ENCODE measurements around the gene TBL3.

Gene TBL3

DNA sequence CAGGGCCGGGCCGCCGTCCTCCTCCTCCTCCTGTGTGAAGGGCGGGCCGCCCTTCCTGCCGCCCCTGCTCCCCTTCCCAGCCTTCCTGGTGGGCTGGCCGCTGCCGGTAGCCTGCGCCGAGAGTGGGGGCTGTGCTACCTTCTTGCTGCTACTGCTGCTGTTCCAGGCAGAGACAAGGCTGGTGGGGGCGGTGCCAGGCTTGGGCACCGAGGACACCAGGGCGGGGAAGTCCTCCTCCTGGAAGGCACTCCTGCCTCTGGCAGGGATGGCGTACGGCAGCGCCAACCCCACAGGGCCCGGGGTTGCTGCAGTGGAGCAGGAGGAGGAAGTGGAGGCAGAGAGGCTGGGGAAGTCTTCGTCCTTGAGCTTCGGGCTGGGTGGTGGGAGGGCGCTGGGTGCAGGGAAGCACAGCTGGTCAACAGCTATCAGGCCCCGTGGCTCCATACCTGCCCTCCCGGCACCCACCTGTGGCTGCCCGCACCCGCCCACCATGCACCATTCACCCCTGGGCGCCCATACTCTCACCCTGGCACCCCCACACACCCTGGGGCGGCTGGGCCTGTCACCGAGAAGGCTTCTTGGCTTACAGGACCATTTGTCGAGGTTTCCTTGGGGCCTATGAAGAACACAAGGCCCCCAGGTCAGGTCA, 28.1 kb downstream of the TBL3 start:
- no peak for DNase-seq
- TF ChIP-seq GATA1 (IDR thresholded peaks at IDR 0.05; ENCODE audit: low read depth, low read length) (no peak), POLR2A (IDR thresholded peaks at IDR 0.05; ENCODE audit: low read length) (no peak)

DNA sequence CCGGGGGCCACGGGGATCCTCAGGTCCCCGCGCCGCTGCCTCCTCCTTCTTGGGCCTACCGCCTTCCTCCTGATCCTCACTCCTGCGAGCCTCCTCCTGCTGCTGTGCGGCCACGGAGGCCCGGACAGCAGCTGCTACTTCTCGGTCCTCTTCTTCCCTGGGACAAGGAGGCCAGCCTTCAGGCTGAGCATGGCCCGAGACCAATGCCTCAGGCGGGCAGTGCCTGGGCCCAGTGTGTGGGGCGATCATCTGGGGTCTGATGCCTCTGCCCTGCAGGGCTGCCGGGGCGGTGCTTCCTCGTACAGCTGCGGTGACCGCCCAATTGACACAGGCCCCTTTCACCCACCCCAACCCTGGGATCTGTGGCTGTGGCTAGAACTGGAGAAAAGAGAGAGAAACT, 29.2 kb downstream of the TBL3 start:
- TF ChIP-seq POLR2A (IDR thresholded peaks at IDR 0.05; ENCODE audit: low read length) (no peak), GATA1 (IDR thresholded peaks at IDR 0.05; ENCODE audit: low read depth, low read length) (no peak)
- DNase-seq, result no peak

DNA sequence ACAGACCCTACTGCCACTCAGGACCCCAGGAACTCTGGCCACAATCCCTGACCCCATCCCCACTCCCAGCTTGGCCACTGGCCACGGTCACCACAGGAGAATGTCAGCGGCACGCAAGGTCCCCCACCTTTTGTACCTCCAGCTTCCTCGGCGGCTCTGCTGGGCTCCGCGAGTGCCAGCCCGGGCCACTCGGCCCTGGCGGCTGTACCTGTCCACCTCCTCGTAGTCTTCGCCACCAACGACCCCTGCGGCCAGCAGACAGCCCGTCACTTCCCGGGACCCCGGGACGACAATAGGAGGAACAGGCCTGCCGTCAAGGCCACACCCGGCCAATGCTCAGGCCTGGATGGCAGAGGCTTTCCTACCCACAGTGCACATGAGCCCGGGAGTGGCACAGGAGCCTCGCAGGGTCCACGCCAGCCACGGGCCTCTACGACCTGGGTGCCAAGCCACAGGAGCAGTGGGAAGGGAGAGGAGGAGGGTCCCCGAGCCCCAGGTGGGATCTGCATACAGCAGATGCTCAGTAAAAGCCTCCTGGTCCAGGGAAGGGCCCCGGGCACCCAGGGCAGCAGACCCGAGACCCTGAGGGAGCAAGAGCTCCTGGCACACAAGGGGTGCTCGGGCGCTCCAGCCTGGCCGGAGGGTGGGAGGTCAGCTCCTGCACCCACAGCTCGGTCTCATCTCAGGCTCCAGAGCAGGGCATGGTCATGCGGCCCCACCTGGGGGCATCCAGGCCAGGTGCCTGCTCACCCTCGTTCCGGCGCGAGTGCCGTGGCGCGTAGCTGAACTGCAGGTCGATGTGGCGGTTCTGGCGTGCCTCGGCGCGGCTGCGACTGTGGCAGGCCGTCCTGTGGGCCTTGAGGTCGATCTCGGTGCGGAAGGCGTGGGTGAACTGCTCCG, 29.9 kb downstream of the TBL3 start:
- TF ChIP-seq GATA1 (IDR thresholded peaks at IDR 0.05; ENCODE audit: low read depth, low read length), result no peak
- no peak for DNase-seq

DNA sequence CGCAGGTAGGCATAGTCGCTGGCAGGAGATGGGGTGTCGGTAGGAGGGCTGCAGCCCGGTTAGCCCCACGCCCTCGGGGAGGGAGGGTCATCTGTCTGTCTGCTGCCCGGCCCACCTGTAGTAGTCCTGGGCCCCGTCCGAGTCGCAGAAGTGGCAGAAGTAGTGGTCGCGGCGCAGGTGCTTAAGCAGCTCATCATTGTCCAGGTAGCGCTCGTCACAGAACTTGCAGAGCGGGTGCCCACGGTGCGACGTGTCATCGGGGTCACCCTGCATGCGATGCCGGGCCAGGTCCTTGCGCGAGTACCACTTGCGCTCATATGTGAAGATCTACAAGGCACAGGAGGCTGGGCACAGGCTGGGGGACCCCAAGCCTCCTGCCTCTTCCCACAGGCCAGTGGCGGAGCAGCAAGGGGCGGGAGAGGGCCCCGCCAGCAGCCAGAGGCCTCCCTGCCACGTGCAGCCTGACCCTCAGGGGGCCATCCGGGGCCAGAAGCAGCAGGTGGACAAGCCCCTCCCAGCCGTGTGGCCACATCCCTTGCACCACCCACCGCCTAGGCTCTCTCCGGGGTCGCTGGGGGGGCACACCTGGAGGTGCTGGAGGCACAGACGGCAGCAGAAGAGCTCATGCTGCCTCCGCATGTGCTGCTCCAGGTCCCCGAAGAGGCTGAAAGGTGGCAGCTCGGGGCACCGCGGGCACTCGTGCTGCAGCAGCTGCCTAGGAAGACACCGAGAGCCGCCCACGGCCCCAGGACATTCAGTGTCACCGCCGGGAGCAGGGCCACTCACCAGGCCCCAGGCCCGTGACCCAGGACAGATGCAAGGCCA, 30.8 kb downstream of the TBL3 start:
- TF ChIP-seq GATA1 (IDR thresholded peaks at IDR 0.05; ENCODE audit: low read depth, low read length) (no peak), POLR2A (IDR thresholded peaks at IDR 0.05; ENCODE audit: low read length) (no peak)
- no peak for DNase-seq

DNA sequence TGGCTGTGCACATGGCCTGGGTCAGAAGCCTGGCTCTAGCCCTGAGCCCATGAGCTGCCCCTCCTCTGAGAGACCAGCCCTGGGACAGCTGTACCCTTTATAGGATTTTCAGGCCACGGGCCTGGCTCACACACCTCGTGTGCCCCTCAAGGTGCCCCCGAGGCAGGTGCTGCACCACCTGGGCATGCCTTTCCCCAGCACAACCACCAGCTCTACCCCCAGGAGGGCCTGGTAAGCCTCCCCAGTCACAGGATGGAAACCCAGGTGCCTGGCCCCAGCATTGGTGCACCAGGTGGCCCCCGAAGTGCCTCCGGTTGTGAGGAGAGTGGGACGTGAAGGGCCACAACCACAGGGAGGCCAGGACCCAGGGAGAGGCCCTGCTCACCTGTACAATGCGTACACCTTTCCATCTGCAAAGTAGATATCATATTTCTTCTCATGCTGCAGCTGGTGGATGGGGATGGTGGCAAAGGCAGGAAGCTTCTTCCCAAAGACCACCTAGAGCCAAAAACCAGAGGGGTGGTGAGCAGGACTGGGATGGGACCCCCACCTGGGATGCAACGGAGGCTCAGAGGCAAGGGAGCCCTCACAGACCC, 31.5 kb downstream of the TBL3 start:
- TF ChIP-seq GATA1 (IDR thresholded peaks at IDR 0.05; ENCODE audit: low read depth, low read length), result no peak
- no peak for TF ChIP-seq POLR2A (IDR thresholded peaks at IDR 0.05; ENCODE audit: low read length)
- DNase-seq, result no peak

DNA sequence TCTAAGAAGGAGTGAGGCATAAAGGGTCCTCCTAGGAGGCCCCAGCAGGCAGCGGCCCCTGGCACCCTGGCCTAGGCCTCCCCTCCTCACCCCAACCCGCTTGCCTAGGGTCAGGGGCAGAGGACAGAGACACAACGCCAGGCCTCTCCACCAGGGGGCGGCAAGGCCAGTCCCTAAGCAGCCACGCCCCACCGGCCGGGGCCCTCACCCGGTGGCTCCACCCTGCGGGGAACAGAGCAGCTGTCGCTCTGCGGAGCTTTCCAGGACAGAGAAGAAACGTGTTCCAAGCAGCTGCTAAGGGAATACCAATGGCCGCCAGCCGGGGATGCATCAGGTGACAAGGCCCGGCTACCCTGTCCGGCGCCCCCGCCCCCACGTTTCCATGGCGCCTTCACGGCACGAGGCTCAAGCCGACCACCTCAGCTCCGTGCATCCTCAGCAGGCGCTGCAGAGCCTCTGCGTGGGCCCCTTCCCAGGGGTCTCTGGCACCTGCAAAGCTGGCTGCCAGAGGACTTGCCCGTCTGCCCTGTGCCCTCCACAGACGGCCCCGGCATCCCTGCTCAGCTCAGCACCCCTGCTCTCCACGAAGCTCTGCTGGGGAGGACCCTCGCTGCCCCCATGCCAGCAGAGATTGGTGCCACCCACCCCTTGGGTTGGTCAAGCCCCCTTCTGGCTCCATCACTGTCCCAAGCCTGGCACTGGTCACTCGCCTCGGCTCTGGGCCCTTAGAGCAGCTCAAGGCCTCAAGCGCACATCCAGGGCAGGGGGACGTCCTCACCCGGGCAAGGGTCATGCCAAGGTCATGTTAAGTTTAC, 32.2 kb downstream of the TBL3 start:
- TF ChIP-seq POLR2A (IDR thresholded peaks at IDR 0.05; ENCODE audit: low read length), result no peak
- TF ChIP-seq GATA1 (IDR thresholded peaks at IDR 0.05; ENCODE audit: low read depth, low read length), result no peak
- DNase-seq, result peak; percentile 90 to 94

DNA sequence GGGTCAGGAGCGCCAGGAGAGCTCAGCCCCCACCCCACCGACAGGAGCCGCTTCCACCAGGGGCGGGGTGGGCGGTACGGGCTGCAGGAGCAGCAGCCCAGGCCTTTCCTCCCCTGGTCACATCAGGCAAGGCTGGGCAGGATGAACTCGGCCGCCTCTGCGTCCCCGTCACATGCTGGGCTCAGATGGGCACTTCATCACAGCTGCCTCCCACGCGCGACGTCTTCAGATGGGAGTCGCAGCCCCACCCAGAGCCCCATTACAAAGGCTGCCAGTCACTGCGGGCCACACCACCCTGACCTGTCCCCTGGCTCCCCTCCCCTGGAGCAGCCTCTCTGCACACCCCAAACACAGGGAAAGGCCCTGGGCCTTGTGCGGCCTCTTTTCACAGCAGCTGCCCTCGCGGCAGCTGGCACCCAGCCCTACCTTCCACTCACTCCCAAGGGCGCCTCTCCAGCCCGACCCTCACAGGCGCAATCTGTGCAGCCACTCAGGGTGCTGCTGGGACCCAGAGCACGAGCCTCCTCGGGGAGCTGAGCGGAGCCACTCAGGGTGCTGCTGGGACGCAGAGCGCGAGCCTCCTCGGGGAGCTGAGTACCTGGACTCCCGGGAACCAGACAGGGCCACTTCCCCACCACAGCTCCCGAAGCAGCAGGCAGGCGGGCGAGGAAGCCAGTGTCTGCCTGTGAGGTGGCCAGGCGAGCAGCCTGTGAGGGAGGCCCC, 33.1 kb downstream of the TBL3 start:
- TF ChIP-seq POLR2A (IDR thresholded peaks at IDR 0.05; ENCODE audit: low read length) (no peak), GATA1 (IDR thresholded peaks at IDR 0.05; ENCODE audit: low read depth, low read length) (no peak)
- no peak for DNase-seq

DNA sequence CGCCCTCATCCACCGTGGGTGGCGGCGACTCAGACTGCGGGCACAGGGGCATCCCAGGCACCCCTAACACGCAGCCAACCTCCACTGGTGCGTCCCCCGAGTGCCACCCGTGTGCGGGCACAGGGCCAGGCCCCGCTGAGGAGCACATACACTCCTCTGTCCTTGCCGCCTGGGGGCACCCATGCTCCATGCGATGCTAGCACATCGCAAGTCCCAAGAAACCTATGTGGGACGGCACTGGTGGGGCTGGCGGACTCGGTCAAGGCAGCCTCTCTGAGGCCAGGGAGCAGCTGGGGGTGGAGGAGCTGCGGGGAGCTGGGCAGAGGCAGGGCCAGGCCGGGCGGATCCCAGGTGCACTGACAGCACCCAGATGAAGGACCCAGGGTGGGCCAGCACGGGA, 33.8 kb downstream of the TBL3 start:
- TF ChIP-seq POLR2A (IDR thresholded peaks at IDR 0.05; ENCODE audit: low read length), result no peak
- TF ChIP-seq GATA1 (IDR thresholded peaks at IDR 0.05; ENCODE audit: low read depth, low read length), result no peak
- DNase-seq, result no peak

DNA sequence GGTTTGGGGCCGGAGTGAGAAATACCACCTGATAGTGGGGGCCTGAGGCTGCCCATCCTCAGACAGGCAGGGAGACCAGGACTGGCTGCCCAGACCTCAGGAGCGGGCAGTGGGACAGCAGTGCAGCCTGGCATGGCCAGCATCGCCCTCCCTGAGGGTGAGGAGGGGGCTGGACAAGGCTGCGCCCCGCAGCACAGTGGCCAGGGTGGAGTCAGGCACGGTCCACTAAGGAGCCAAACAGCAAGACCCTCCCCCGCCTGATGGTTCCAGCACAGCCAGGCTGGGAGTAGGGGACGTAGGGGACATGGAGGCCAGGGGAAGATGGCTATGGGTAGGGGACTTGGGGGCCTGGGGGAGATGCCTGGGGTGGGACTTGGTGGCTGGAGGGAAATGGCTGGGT, 34.5 kb downstream of the TBL3 start:
- TF ChIP-seq GATA1 (IDR thresholded peaks at IDR 0.05; ENCODE audit: low read depth, low read length) (no peak), POLR2A (IDR thresholded peaks at IDR 0.05; ENCODE audit: low read length) (no peak)
- DNase-seq, result no peak

DNA sequence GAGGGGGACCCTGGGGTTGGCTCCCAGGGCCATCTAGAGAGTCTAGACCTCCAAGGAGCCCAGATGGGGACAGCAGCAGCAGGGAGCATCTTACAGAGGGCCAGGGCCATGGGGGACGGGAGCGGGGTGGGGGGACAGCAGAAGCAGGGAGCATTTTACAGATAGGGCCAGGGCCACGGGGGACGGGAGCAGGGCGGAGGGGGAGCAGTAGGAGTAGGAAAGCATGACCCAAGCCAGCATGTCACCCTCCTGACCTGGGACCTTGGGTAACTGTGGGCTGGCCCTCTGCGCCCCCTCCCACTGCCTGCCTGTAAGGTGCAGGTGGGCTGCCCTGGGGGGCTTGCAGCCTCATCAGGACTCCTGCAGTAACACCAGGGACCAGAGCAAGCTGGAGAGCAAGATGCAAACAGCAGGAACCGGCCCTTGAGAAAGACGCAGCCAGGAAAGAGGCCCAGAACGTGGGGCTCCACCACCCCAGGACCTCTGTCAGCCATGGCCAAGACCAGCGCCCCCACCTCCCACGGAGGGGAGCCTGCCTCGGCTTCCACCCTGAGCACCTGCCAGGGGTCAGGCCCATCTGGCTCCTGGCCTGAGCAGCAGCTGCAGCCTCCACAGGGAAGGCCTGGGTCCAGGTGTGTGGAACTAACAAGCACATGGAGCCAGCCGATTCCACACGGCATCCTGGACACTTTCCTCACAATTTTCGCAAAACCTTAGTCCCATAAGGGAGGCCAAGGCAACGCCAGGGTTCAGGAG, 35.4 kb downstream of the TBL3 start:
- no peak for TF ChIP-seq POLR2A (IDR thresholded peaks at IDR 0.05; ENCODE audit: low read length)
- no peak for DNase-seq

DNA sequence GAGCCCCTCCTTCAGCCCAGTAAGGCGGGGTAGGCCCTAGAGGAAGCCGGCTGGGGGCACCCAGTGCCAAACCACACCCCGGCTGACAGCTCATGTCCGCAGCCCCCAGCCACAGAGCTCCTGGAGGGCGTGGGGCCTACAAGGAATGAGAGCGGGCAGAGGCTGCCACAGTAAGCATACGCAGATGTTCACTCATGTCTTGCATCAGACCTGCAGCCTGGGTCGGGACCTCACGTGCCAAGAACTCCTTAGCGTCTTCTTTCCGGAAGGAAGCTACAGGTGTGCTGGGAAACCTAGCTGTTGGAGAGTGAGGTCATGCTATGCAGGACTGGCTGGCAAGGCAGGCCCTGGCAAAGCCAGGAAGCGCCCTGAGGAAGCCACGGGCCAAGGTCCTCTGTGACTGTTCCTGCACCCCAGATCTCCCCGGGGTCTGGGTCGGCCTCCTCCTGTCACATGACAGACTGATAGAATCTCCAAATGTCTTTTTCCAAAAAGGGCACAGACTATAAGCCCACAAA, 36.2 kb downstream of the TBL3 start:
- DNase-seq, result peak; percentile 36 to 49
- TF ChIP-seq POLR2A (IDR thresholded peaks at IDR 0.05; ENCODE audit: low read length) (peak; percentile 36), GATA1 (IDR thresholded peaks at IDR 0.05; ENCODE audit: low read depth, low read length) (no peak)

Data from erythroblast (primary cell).